Skeletal muscle tissue (tissue), 5 donors: ENCODE results near the gene NOL11. TPM values are rescaled to one million over a fixed set of nuclear protein-coding genes. Genes with fewer than 3 reads are reported as not detected.

Experiments used
- H3K27ac ChIP-seq: one replicate; pipeline ENCODE4 v1.7.0; 2013; ENCODE audit warnings: mild to moderate bottlenecking, low read depth, low read length, inconsistent platforms
- H3K27me3 ChIP-seq, 3 donors: one replicate each; pipeline ENCODE4 v1.7.0; 2013; ENCODE audit warnings: low read length in 3 of 3; ENCODE audit not compliant: control insufficient read depth in 3 of 3, insufficient read depth in 3 of 3
- H3K36me3 ChIP-seq, 3 donors: one replicate each; pipeline ENCODE4 v1.7.0; 2013; ENCODE audit warnings: low read length in 3 of 3; ENCODE audit not compliant: control insufficient read depth in 3 of 3, insufficient read depth in 3 of 3
- H3K4me1 ChIP-seq, 3 donors: one replicate each; pipeline ENCODE4 v1.7.0; 2013; ENCODE audit warnings: low read length in 3 of 3, mild to moderate bottlenecking in 3 of 3; ENCODE audit not compliant: control insufficient read depth in 3 of 3, insufficient read depth in 3 of 3
- H3K4me3 ChIP-seq, 3 donors: one replicate each; pipeline ENCODE4 v1.7.0; 2013; ENCODE audit warnings: low read length in 3 of 3
- H3K9ac ChIP-seq, 3 donors: one replicate each; pipeline ENCODE4 v1.7.0; 2013; ENCODE audit warnings: low read length in 3 of 3, mild to moderate bottlenecking in 3 of 3, moderate library complexity in 2 of 3, low read depth in 1 of 3
- H3K9me3 ChIP-seq, 3 donors: one replicate each; pipeline ENCODE4 v1.7.0; 2013; ENCODE audit warnings: low read length in 3 of 3; ENCODE audit not compliant: control insufficient read depth in 3 of 3
- small RNA-seq: library from RNA; depleted of rRNA; stranded (forward); fragments of <200 nt; gene quantifications from one replicate; pipeline ENCODE3, GENCODE V24; 2014
- total RNA-seq: library from RNA; depleted of rRNA; stranded (reverse); fragments of >200 nt; gene quantifications from one replicate; pipeline ENCODE4 v1.2.3, GENCODE V29; 2014
- donor health status: Osteomylitis.

NOL11 gene
- total RNA-seq, 1 donor from 2014 or later: 57.9 TPM

DNA sequence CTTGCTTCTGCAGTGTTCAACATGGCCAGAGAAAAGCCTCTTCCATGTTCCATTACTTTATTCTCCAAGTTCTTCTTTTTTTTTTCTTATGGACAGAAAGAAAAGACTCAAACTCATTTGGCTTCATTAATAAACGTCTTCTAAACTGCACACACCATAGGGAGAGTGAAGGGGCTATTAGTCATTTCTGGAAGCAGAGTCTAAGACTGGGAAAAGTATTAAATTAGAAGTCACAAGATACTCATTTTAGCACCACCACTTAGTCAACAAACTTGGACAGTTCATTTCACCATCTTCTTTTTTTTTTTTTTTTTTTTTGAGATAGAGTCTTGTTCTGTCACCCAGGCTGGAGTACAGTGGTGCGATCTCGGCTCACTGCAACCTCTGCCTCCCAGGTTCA lies 52.8 kb downstream of the NOL11 start:
- no peaks in the 10 kb centered on the region for H3K36me3 ChIP-seq
- H3K9ac ChIP-seq: no peak overlapping the region
- no peaks in the 10 kb centered on the region for H3K9me3 ChIP-seq
- H3K27ac ChIP-seq: no peak overlapping the region
- no peaks in the 10 kb centered on the region for H3K27me3 ChIP-seq
- no peaks in the 10 kb centered on the region for H3K4me1 ChIP-seq
- no peak overlapping the region for H3K4me3 ChIP-seq

DNA sequence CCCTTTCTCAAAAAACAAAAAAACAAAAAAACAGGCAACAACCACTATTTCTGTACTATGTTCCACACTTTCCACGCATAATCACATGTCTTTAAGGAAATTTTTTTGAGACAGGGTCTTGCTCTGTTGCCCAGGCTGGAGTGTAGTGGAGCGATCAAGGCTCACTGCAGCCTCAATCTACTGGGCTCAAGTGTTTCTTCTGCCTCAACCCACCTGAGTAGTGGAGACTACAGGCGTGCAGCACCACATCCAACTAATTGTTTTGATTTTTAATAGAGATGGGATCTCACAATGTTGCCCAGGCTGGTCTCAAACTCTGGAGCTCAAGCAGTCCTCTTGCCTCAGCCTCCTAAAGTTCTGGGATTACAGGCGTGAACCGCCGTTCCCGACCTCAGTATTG lies 54.9 kb downstream of the NOL11 start:
- H3K4me3 ChIP-seq: no peak overlapping the region
- no peaks in the 10 kb centered on the region for H3K9me3 ChIP-seq
- no peak overlapping the region for H3K9ac ChIP-seq
- H3K36me3 ChIP-seq: no peaks in the 10 kb centered on the region
- H3K27ac ChIP-seq: no peak overlapping the region
- H3K4me1 ChIP-seq: no peaks in the 10 kb centered on the region
- no peaks in the 10 kb centered on the region for H3K27me3 ChIP-seq

DNA sequence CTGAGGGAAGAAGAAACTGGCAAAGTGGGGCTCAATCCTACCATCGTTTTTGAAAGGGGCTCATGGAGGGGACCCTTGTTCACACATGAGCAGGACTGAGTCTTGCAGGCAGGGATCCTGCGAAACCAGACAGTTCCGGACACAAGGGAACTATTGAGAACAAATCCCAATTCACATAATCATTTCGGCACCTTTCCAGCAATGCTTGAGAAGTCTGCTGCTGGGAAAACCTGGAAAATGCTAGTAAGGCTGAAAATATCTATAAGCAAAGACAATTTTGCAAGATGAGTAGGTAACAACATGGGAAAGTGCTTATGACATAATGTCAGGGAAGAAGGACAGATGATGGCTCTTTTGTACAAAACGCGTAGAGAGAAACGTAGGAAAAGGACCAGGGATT lies 55.5 kb downstream of the NOL11 start:
- Histone ChIP-seq H3K9ac (no peak overlapping the region), H3K27ac (no peak overlapping the region), H3K4me3 (no peak overlapping the region), H3K9me3 (no peaks in the 10 kb centered on the region), H3K4me1 (no peaks in the 10 kb centered on the region), H3K27me3 (no peaks in the 10 kb centered on the region), H3K36me3 (no peaks in the 10 kb centered on the region)

DNA sequence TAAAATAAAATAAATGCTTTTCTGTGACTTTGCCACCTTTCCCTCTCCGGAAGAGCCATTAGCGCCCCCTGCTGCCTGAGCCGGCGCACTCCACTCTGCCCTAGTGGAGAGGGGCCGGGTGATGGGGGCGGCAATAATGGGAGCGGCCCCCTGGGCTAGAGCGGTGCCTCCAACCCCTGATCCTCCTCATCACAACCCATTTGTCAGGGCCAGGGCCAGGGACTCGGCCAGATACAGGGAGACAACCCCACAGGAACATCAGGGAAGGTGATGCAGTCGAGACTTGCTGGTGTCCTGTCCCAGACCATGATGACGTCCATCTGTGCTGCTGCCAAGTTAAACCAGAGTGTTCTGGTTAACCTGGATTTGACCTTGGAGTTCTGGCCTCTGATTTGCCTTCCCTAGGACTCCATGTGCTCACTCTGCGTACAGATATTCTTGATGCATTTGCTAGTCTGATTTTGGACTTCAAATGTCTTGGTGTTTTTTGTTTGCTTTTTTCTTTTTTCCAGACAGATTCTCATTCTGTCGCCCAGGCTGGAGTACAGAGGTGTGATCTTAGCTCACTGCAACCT lies 61.4 kb downstream of the NOL11 start:
- no peaks in the 10 kb centered on the region for H3K4me1 ChIP-seq
- no peaks in the 10 kb centered on the region for H3K27me3 ChIP-seq
- H3K9me3 ChIP-seq: no peaks in the 10 kb centered on the region
- no peak overlapping the region for H3K27ac ChIP-seq
- peak overlapping the region in 1 of 3 donors; percentile 35 for H3K4me3 ChIP-seq
- no peak overlapping the region for H3K9ac ChIP-seq
- H3K36me3 ChIP-seq: no peaks in the 10 kb centered on the region

DNA sequence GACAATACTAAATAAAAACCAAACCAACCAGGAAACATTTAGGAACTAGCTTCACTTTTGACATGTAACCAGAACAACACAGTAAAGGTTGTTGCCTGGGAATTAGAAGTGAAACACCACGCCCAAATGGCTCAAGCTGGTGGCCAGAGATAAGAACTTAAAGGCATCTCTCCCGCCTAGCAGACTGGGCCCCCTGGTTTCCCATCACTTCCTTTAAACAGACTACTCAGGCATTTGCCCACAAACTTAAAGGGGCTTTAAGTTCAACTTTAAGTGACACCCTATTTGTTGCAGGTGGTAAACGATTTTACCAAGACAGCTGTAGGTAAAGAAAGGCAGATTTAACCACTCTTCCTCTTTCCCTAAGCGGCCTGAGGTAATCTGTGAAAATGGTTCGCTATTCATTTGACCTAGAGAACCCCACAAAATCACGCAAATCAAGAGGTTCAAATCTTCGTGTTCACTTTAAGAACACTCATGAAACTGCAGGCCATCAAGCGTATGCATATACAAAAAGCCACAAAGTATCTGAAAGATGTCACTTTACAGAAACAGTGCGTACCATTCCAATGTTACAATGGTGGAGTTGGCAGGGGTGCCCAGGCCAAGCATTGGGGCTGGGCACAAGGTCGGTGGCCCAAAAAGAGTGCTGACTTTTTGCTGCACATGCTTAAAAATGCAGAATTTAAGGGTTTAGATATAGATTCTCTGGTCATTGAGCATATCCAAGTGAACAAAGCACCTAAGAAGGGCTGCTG lies 66.8 kb downstream of the NOL11 start:
- Histone ChIP-seq H3K27ac (no peak overlapping the region), H3K4me1 (no peaks in the 10 kb centered on the region), H3K9ac (no peak overlapping the region), H3K36me3 (no peaks in the 10 kb centered on the region), H3K27me3 (peaks cover 0 to 3% (median 0%) of the 10 kb centered on the region in 3 donors), H3K9me3 (no peaks in the 10 kb centered on the region), H3K4me3 (no peak overlapping the region)

DNA sequence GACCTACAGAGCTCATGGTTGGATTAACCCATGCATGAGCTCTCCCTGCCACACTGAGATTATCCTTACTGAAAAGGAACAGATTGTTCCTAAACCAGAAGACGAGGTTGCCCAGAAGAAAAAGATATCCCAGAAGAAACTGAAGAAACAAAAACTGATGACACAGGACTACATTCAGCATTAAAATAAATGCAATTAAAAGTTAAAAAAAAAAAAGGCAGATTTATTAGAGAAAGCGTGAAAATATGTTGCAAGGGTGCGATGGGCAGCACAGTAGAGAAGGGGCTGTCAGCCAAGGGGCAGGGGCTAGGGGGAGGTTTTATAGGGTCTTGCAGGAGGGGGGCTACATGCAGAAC lies 67.4 kb downstream of the NOL11 start:
- no peak overlapping the region for H3K4me3 ChIP-seq
- peaks cover 0 to 3% (median 0%) of the 10 kb centered on the region in 3 donors for H3K27me3 ChIP-seq
- H3K9ac ChIP-seq: no peak overlapping the region

DNA sequence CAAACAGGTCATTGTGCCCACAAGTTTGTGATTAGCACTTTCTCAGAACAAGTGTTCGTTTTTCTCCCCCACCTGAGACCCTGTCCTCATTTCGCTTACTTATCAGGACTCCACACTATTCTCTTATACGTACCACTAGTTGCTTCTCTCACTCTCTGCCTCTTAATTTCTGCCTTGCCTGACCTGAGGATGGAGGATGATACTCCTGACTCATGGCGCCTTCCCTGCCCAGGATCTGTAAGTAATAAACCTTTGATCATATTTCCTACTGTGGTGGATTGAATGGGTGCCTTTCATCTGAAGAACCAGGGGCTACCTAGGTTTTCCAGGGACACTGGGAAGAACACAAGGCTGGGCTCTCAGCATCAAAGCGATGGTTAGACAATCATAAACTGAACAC lies 67.8 kb downstream of the NOL11 start:
- Histone ChIP-seq H3K4me1 (no peaks in the 10 kb centered on the region), H3K27me3 (peaks cover 0 to 3% (median 0%) of the 10 kb centered on the region in 3 donors), H3K9ac (no peak overlapping the region), H3K4me3 (no peak overlapping the region), H3K27ac (no peak overlapping the region), H3K36me3 (no peaks in the 10 kb centered on the region), H3K9me3 (no peaks in the 10 kb centered on the region)

More for the DNA sequence above, 67.4 kb downstream of the NOL11 start:
- Histone ChIP-seq H3K9me3 (no peaks in the 10 kb centered on the region), H3K27ac (no peak overlapping the region), H3K4me1 (no peaks in the 10 kb centered on the region), H3K36me3 (no peaks in the 10 kb centered on the region)

Small RNA genes within 50 kb of the gene (small RNA-seq; reads per million reads assigned to genes)
- 1.6 reads per million, percentile 84 among the genes with 10 or more reads in this experiment for gene SNORA38B

Other genes with a start within 250 kb of the NOL11 start
- gene BPTF, start 107.6 kb downstream of the NOL11 start, total RNA-seq: 61.6 TPM